ENCODE results near the gene AFG1L. TPM values are rescaled to one million over a fixed set of nuclear protein-coding genes. Genes with fewer than 3 reads are reported as not detected.

AFG1L gene
- polyA plus RNA-seq, 2 donors: 1.8 to 2.0 TPM

GRCh38 chr6:108419474-108419873 lies 124.6 kb downstream of the AFG1L start:
- 92 to 98% methylated on average over 1 of the region's 1 CpG for WGBS, 2 donors
- Histone ChIP-seq H3K4me1 (ENCODE audit: control insufficient read depth in 2 of 2, insufficient read depth in 2 of 2, low read length in 1 of 2) (no peaks in the 10 kb centered on the region), H3K27me3 (ENCODE audit: control insufficient read depth in 1 of 2, insufficient read depth in 2 of 2, low read length in 2 of 2) (no peaks in the 10 kb centered on the region), H3K36me3 (ENCODE audit: control insufficient read depth in 2 of 2, insufficient read depth in 2 of 2, low read length in 1 of 2) (no peaks in the 10 kb centered on the region), H3K27ac (ENCODE audit: low read depth in 2 of 2, low read length in 1 of 2) (no peak overlapping the region), H3K4me3 (ENCODE audit: low read depth in 1 of 2, low read length in 2 of 2) (no peak overlapping the region), H3K9me3 (ENCODE audit: control insufficient read depth in 2 of 2, insufficient read depth in 1 of 2, low read depth in 1 of 2, low read length in 1 of 2) (no peaks in the 10 kb centered on the region)

GRCh38 chr6:108419934-108420609 lies 125.2 kb downstream of the AFG1L start:
- no peak overlapping the region for H3K4me3 ChIP-seq (ENCODE audit: low read depth in 1 of 2, low read length in 2 of 2)
- no peaks in the 10 kb centered on the region for H3K36me3 ChIP-seq (ENCODE audit: control insufficient read depth in 2 of 2, insufficient read depth in 2 of 2, low read length in 1 of 2)
- no peak overlapping the region for H3K27ac ChIP-seq (ENCODE audit: low read depth in 2 of 2, low read length in 1 of 2)
- no peaks in the 10 kb centered on the region for H3K27me3 ChIP-seq (ENCODE audit: control insufficient read depth in 1 of 2, insufficient read depth in 2 of 2, low read length in 2 of 2)
- WGBS, 2 donors: 64 to 69% methylated on average over 2 of the region's 2 CpGs
- no peaks in the 10 kb centered on the region for H3K4me1 ChIP-seq (ENCODE audit: control insufficient read depth in 2 of 2, insufficient read depth in 2 of 2, low read length in 1 of 2)
- no peaks in the 10 kb centered on the region for H3K9me3 ChIP-seq (ENCODE audit: control insufficient read depth in 2 of 2, insufficient read depth in 1 of 2, low read depth in 1 of 2, low read length in 1 of 2)

- Histone ChIP-seq H3K27ac (ENCODE audit: low read depth in 2 of 2, low read length in 1 of 2) (no peak overlapping the region), H3K36me3 (ENCODE audit: control insufficient read depth in 2 of 2, insufficient read depth in 2 of 2, low read length in 1 of 2) (no peaks in the 10 kb centered on the region), H3K4me3 (ENCODE audit: low read depth in 1 of 2, low read length in 2 of 2) (no peak overlapping the region), H3K27me3 (ENCODE audit: control insufficient read depth in 1 of 2, insufficient read depth in 2 of 2, low read length in 2 of 2) (no peaks in the 10 kb centered on the region), H3K4me1 (ENCODE audit: control insufficient read depth in 2 of 2, insufficient read depth in 2 of 2, low read length in 1 of 2) (no peaks in the 10 kb centered on the region), H3K9me3 (ENCODE audit: control insufficient read depth in 2 of 2, insufficient read depth in 1 of 2, low read depth in 1 of 2, low read length in 1 of 2) (no peaks in the 10 kb centered on the region)
- WGBS, 2 donors: 95% methylated on average over 6 of the region's 6 CpGs
Measured at GRCh38 chr6:108421366-108421765, 126.5 kb downstream of the AFG1L start.

- H3K27ac ChIP-seq (ENCODE audit: low read depth in 2 of 2, low read length in 1 of 2): no peak overlapping the region
- no peaks in the 10 kb centered on the region for H3K9me3 ChIP-seq (ENCODE audit: control insufficient read depth in 2 of 2, insufficient read depth in 1 of 2, low read depth in 1 of 2, low read length in 1 of 2)
- no peak overlapping the region for H3K4me3 ChIP-seq (ENCODE audit: low read depth in 1 of 2, low read length in 2 of 2)
- no peaks in the 10 kb centered on the region for H3K4me1 ChIP-seq (ENCODE audit: control insufficient read depth in 2 of 2, insufficient read depth in 2 of 2, low read length in 1 of 2)
- no peaks in the 10 kb centered on the region for H3K27me3 ChIP-seq (ENCODE audit: control insufficient read depth in 1 of 2, insufficient read depth in 2 of 2, low read length in 2 of 2)
- no peaks in the 10 kb centered on the region for H3K36me3 ChIP-seq (ENCODE audit: control insufficient read depth in 2 of 2, insufficient read depth in 2 of 2, low read length in 1 of 2)
- WGBS, 2 donors: 87 to 90% methylated on average over 1 of the region's 1 CpG
Measured at GRCh38 chr6:108423982-108424705, 129.3 kb downstream of the AFG1L start.

GRCh38 chr6:108425428-108425827 lies 130.6 kb downstream of the AFG1L start:
- no peaks in the 10 kb centered on the region for H3K4me1 ChIP-seq (ENCODE audit: control insufficient read depth in 2 of 2, insufficient read depth in 2 of 2, low read length in 1 of 2)
- H3K36me3 ChIP-seq (ENCODE audit: control insufficient read depth in 2 of 2, insufficient read depth in 2 of 2, low read length in 1 of 2): no peaks in the 10 kb centered on the region
- no peaks in the 10 kb centered on the region for H3K9me3 ChIP-seq (ENCODE audit: control insufficient read depth in 2 of 2, insufficient read depth in 1 of 2, low read depth in 1 of 2, low read length in 1 of 2)
- no peaks in the 10 kb centered on the region for H3K27me3 ChIP-seq (ENCODE audit: control insufficient read depth in 1 of 2, insufficient read depth in 2 of 2, low read length in 2 of 2)
- H3K4me3 ChIP-seq (ENCODE audit: low read depth in 1 of 2, low read length in 2 of 2): no peak overlapping the region
- WGBS, 2 donors: 93 to 98% methylated on average over 2 of the region's 2 CpGs
- H3K27ac ChIP-seq (ENCODE audit: low read depth in 2 of 2, low read length in 1 of 2): no peak overlapping the region

- Histone ChIP-seq H3K4me1 (ENCODE audit: control insufficient read depth in 2 of 2, insufficient read depth in 2 of 2, low read length in 1 of 2) (no peaks in the 10 kb centered on the region), H3K36me3 (ENCODE audit: control insufficient read depth in 2 of 2, insufficient read depth in 2 of 2, low read length in 1 of 2) (no peaks in the 10 kb centered on the region), H3K27ac (ENCODE audit: low read depth in 2 of 2, low read length in 1 of 2) (no peak overlapping the region), H3K4me3 (ENCODE audit: low read depth in 1 of 2, low read length in 2 of 2) (no peak overlapping the region), H3K9me3 (ENCODE audit: control insufficient read depth in 2 of 2, insufficient read depth in 1 of 2, low read depth in 1 of 2, low read length in 1 of 2) (no peaks in the 10 kb centered on the region), H3K27me3 (ENCODE audit: control insufficient read depth in 1 of 2, insufficient read depth in 2 of 2, low read length in 2 of 2) (no peaks in the 10 kb centered on the region)
- WGBS, 2 donors: 98% methylated on average over 2 of the region's 2 CpGs
Measured at GRCh38 chr6:108432143-108432542, 137.3 kb downstream of the AFG1L start.

- Histone ChIP-seq H3K36me3 (ENCODE audit: control insufficient read depth in 2 of 2, insufficient read depth in 2 of 2, low read length in 1 of 2) (no peaks in the 10 kb centered on the region), H3K9me3 (ENCODE audit: control insufficient read depth in 2 of 2, insufficient read depth in 1 of 2, low read depth in 1 of 2, low read length in 1 of 2) (no peaks in the 10 kb centered on the region), H3K4me1 (ENCODE audit: control insufficient read depth in 2 of 2, insufficient read depth in 2 of 2, low read length in 1 of 2) (no peaks in the 10 kb centered on the region), H3K4me3 (ENCODE audit: low read depth in 1 of 2, low read length in 2 of 2) (no peak overlapping the region), H3K27ac (ENCODE audit: low read depth in 2 of 2, low read length in 1 of 2) (no peak overlapping the region), H3K27me3 (ENCODE audit: control insufficient read depth in 1 of 2, insufficient read depth in 2 of 2, low read length in 2 of 2) (no peaks in the 10 kb centered on the region)
- 58 to 63% methylated on average over 3 of the region's 3 CpGs for WGBS, 2 donors
Measured at GRCh38 chr6:108432792-108433191, 137.9 kb downstream of the AFG1L start.

- Histone ChIP-seq H3K27ac (ENCODE audit: low read depth in 2 of 2, low read length in 1 of 2) (no peak overlapping the region), H3K9me3 (ENCODE audit: control insufficient read depth in 2 of 2, insufficient read depth in 1 of 2, low read depth in 1 of 2, low read length in 1 of 2) (no peaks in the 10 kb centered on the region), H3K4me1 (ENCODE audit: control insufficient read depth in 2 of 2, insufficient read depth in 2 of 2, low read length in 1 of 2) (no peaks in the 10 kb centered on the region), H3K4me3 (ENCODE audit: low read depth in 1 of 2, low read length in 2 of 2) (no peak overlapping the region), H3K27me3 (ENCODE audit: control insufficient read depth in 1 of 2, insufficient read depth in 2 of 2, low read length in 2 of 2) (no peaks in the 10 kb centered on the region), H3K36me3 (ENCODE audit: control insufficient read depth in 2 of 2, insufficient read depth in 2 of 2, low read length in 1 of 2) (no peaks in the 10 kb centered on the region)
- WGBS, 2 donors: 89 to 95% methylated on average over 1 of the region's 1 CpG
Measured at GRCh38 chr6:108434222-108434621, 139.4 kb downstream of the AFG1L start.

GRCh38 chr6:108435391-108435790 lies 140.5 kb downstream of the AFG1L start:
- WGBS, 2 donors: 79 to 83% methylated on average over 5 of the region's 5 CpGs
- Histone ChIP-seq H3K4me3 (ENCODE audit: low read depth in 1 of 2, low read length in 2 of 2) (no peak overlapping the region), H3K36me3 (ENCODE audit: control insufficient read depth in 2 of 2, insufficient read depth in 2 of 2, low read length in 1 of 2) (no peaks in the 10 kb centered on the region), H3K27me3 (ENCODE audit: control insufficient read depth in 1 of 2, insufficient read depth in 2 of 2, low read length in 2 of 2) (no peaks in the 10 kb centered on the region), H3K4me1 (ENCODE audit: control insufficient read depth in 2 of 2, insufficient read depth in 2 of 2, low read length in 1 of 2) (no peaks in the 10 kb centered on the region), H3K27ac (ENCODE audit: low read depth in 2 of 2, low read length in 1 of 2) (no peak overlapping the region), H3K9me3 (ENCODE audit: control insufficient read depth in 2 of 2, insufficient read depth in 1 of 2, low read depth in 1 of 2, low read length in 1 of 2) (no peaks in the 10 kb centered on the region)

GRCh38 chr6:108436771-108437170 lies 141.9 kb downstream of the AFG1L start:
- no peak overlapping the region for H3K27ac ChIP-seq (ENCODE audit: low read depth in 2 of 2, low read length in 1 of 2)
- no peaks in the 10 kb centered on the region for H3K9me3 ChIP-seq (ENCODE audit: control insufficient read depth in 2 of 2, insufficient read depth in 1 of 2, low read depth in 1 of 2, low read length in 1 of 2)
- no peak overlapping the region for H3K4me3 ChIP-seq (ENCODE audit: low read depth in 1 of 2, low read length in 2 of 2)
- H3K4me1 ChIP-seq (ENCODE audit: control insufficient read depth in 2 of 2, insufficient read depth in 2 of 2, low read length in 1 of 2): no peaks in the 10 kb centered on the region
- H3K27me3 ChIP-seq (ENCODE audit: control insufficient read depth in 1 of 2, insufficient read depth in 2 of 2, low read length in 2 of 2): no peaks in the 10 kb centered on the region
- 96 to 98% methylated on average over 2 of the region's 2 CpGs for WGBS, 2 donors
- no peaks in the 10 kb centered on the region for H3K36me3 ChIP-seq (ENCODE audit: control insufficient read depth in 2 of 2, insufficient read depth in 2 of 2, low read length in 1 of 2)
